GM03348 (cell line): Measurements from ENCODE around the gene LDLRAD4.
"Not testable (repeated sequence)": the region's sequence is repeated elsewhere in the genome, so short reads cannot be mapped to it uniquely, and the experiment has no call there.

ENCODE experiments used
- DNase-seq: peaks from one replicate; pipeline ENCODE4 v3.0.0; 2012; ENCODE audit warnings: low spot score

LDLRAD4 gene

GRCh38 chr18:13487237-13487636, 268.7 kb downstream of the LDLRAD4 start:
- no peak for DNase-seq

- DNase-seq, result no peak
These were observed 269.8 kb downstream of the LDLRAD4 start for GRCh38 chr18:13488281-13488929.

DNA sequence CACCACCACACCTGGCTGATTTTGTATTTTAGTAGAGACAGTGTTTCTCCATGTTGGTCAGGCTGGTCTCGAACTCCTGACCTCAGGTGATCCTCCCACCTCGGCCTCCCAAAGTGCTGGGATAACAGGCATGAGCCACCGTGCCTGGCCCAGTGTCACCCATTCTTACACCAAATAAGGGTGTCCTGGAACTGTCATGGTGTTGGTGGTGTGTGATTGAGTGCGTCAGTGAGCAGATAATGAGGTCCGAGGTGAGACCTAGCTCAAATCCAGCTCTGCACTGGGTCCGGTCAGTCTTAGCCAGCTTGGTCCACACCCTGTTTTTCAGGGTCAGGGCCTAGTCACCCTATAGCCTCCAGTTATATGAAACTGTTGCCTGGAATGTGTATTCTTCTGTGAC, 270.7 kb downstream of the LDLRAD4 start:
- not testable (repeated sequence) for DNase-seq

DNA sequence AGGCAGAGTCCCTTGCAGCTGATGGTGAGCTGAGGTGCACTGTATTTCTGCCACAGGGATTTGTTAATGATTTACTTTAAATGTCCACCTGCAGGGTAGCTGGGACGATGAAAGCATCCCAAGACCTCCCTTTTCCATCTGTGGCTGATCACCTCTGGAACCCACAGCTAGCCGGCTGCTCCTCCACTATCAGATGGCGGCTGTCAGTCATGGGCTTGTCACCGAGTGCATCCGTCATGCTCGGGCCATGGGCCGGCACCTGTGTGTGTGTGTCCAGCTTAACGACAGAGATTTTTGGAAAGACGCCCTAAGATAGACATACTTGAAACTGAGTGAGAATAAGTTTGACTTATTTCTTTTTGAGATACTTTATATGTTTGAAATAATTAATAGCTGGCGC, 272.6 kb downstream of the LDLRAD4 start:
- no peak for DNase-seq

DNA sequence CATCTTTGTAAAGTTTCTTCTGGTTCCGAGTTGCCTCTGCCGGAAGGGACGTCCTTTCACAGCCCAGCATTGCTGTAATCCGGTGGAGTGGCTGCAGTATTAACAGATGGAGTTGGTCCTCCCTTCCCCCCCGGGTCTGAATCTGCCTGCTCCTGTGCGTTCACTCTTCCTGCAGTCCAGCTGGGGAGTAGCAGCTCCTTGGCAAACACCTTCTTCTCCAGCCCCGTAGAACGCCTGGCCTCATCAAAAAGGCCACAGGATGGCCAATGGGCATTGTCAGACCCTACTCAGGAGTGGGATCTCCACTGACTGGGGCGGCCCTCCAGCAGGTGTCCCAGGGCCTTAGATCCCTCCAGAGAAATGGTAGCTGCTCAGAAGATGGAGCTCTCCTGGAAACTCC, 273.8 kb downstream of the LDLRAD4 start:
- no peak for DNase-seq

DNA sequence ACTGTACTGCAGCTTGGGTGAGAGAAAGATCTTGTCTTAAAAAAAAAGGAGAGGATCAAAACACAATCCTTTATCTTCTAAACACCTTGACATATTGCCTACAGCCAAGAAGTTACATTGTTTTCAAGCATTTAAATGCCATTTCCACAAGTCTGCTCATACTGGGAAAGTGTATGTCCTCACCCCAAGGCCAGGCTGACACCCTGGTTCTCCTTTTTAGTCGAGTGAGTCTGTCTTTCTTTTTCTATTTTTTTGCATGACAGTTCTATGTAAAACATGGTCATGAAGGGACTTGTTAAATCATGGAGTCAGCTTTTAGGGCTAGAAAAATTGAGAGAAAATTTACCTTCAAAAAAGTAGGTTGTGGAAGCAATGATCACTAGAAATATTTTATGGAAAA, 274.5 kb downstream of the LDLRAD4 start:
- no peak for DNase-seq

DNA sequence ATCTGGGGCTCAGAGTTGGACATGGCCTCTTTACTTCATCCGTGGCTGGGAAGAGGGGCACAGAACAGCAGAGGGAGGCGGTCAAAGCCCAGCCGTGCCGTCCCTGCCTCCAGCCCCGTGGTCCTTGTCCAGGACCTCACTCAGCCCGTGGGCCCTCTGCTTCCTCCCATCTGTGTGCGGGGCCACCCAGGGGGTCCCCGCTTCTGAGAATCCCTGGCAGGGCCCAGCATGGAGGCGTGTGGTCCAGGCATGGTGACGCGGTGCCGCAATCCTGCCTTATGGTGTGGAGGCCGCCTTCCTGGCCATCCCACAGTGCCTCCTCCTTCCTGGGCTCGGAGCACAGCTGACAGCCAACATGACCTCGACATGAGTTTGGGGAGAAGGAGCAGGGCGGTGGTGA, 275.2 kb downstream of the LDLRAD4 start:
- DNase-seq, result no peak

- no peak for DNase-seq
These were observed 276.4 kb downstream of the LDLRAD4 start for GRCh38 chr18:13494871-13495445.

DNA sequence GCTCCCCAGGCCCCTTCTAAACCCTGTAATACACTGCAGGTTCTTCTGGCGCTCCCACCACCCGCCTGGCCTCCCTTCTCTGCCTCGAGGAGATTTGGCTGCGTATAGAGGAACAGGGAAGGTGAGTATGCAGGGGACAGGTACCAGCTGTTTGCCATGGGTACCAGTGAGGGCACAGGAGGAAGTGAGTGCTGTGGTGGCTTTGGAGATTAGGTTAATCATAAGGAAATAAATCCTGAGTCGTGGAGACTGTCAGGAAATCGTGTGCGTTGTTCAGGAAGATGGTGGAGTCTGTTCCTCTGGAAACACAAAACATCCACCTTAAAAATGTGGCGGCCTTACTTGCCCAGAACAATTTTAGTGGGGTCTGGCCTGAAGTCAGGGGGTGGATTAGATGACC, 277.4 kb downstream of the LDLRAD4 start:
- DNase-seq, result no peak

DNA sequence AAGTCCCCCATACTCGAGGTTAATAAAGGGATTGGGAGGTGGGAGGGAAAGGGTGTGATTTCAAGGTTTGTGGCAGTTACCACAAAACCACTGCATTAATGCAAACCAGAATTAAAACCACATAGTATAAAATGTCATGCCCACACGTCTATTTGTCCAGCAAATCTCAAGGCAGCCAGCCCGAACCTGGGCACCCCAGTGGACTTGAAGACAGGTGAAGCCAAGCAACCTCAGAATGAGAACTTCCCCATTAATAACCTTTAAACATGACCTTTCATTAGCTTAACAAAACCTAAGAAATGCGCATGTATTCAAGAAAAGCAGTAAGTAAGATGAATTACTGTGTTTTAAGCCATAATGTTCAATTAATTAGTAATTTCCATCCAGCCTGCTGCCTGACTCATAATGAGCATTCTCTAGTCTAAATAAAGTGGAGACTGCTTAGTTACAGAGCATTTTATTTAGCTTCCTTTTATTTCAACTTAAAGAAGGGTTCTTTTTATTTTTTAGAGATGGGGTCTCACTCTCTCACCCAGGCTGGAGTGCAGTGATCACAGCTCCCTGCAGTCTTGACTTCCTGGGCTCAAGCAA, 278.2 kb downstream of the LDLRAD4 start:
- DNase-seq, result no peak

DNA sequence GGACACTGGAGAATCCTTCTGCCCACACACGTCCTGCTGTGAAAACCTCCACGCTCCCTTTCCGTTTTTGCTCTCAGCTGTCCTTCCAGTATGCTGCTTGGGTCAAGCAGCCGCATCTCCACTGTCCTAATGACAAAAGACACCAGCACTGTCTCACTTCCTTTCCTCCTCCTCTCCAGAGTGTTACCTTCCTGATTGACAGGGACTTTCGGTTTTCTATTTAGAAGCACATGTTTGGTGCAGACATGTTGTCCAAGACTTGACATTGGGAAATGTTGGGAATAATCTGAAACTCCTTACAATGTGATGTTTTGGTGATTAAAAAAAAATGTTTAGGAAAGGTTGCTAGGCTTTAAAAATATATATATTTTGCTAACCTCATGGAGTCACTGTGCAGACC, 281.2 kb downstream of the LDLRAD4 start:
- no peak for DNase-seq

DNA sequence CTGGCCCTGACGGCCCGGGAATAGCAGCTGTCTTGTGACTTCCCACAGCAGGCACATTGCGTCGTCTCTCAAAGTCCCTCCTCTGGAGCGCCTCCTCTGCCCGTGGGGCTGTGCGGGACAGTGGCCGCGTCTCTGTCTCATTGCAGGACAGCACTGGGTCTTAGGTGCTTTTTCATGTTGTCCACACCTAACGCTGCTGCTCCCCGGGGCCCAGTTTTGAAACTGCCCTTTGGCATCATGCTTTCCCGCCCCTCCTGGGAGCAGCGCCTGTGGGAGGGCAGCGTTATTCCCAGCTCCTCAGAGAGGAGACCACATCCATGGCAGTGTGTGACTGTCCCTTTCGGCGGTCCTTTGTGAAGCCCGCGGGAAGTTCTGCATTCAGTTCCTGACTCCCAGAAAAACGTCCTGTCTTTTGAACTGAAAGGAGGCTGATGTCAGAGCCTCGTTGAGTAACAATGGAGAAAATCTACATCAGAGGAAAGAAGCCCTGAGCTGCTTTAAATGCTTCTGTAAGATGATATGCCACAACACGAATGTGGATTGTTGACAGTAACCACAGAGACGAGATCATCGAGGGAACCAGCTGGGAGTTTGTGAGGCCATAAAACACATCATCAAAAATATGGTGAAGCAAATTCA, 281.8 kb downstream of the LDLRAD4 start:
- DNase-seq, result peak; percentile 78

GRCh38 chr18:13500869-13501542, 282.4 kb downstream of the LDLRAD4 start:
- peak; percentile 79 for DNase-seq

GRCh38 chr18:13501543-13501887, 283.0 kb downstream of the LDLRAD4 start:
- no peak for DNase-seq

DNA sequence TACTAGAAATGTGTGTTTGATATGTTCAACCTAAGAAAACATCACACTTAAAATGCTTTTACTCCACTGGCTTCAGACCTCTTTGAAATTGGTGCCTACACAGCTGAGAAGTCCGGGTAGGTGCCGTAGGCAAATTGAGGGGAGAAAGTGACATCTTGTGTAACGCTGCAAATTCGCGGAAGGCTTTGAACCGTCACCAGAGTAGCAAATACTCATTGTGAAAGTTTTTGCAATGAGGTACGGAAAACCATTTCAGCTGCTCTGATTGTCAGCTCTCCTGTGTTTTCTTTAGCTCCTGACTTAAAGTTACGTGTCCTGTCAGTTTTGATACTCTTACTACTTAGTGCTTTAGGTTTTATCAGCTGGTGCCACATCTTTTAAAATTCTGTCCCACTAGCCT, 283.3 kb downstream of the LDLRAD4 start:
- DNase-seq, result no peak

DNA sequence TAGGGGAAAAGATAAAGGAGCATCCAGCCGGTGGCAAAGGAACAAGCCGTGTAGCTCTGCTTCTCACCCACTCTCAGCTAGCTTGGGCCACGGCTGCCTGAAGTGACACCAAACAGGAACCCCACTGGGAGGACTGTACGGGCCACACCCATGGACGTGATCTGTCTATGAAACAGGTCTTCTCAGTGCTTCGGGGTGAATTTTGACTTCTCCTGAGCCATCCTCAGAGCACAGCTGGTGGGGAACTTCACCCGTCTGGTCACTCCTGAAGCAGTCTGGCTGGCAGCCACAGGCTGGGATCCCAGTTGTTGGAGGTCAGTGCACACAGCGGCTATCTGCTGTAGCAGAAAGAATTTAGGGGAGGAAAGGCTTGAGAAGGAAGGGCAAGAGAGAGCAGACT, 284.0 kb downstream of the LDLRAD4 start:
- no peak for DNase-seq

- no peak for DNase-seq
These were observed 285.3 kb downstream of the LDLRAD4 start for GRCh38 chr18:13503836-13504235.

GRCh38 chr18:13505780-13506345, 287.3 kb downstream of the LDLRAD4 start:
- DNase-seq, result no peak

DNA sequence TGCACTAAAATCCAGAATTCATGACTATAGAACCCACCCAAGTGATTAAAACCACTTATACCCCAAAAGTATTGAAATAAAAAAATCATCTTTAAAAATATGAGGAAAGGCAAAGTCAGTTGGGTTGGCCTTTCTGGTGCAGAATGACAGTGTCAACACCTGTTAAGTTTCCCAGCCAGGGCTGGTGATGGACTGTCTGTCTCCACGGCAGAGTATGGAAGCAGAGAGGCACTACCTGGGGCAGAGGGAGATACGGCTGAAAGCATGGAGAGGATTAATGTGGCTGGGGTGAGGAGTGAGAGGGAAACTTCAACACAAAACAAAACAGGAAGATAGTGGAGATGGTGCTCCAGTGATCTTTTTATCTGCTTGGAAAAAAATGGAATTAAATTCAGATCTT, 292.0 kb downstream of the LDLRAD4 start:
- no peak for DNase-seq

DNA sequence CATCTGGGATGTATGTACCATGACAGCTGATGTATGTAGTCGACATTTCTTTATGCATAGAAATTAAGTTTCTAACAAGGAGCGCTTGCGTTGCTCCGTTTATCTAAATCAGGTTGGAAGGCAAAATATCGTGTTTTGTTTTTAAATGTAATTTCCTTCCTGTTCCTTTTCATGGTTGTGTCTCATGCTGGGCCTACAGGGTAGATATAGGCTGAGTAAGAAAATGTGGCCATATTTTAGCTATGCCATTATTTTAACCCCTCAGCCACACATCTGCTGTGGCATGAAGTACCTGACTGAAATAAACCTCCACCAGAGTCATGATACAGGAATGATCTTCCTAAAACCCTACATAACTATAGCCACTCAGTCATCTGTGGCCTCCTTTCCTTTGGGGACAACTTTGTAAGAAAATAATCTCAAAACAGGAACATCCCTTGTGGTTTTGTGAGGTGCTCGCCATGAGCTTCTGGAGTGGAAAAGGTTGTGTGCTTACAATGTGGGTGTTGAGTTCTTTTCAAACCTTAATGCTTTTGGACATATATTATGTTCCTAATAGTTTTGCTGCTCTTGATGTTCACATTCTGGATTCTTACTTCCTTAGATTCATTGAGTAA, 293.5 kb downstream of the LDLRAD4 start:
- DNase-seq, result no peak

- no peak for DNase-seq
These were observed 294.5 kb downstream of the LDLRAD4 start for GRCh38 chr18:13513021-13513420.

DNA sequence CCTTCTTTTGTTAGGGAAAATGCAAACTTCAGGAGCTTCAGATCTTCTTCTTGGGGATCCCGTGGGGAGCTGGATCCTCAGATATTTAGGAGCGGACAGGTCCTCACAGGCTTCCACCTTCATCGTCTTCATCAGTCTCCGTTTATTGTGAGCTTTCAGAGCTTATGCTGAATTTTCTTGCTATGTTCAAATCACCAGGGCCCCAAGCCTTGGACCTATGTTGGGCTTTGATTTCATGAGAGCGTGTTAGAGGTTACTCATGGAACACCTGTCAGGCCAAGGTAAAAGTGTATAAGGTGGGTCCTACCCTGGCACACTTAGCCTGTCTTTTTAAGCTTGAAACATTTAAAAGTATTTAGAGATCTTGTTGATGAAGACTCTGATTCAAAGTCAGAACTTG, 294.9 kb downstream of the LDLRAD4 start:
- no peak for DNase-seq
